ENCODE results near the gene CCDC15.

DNA sequence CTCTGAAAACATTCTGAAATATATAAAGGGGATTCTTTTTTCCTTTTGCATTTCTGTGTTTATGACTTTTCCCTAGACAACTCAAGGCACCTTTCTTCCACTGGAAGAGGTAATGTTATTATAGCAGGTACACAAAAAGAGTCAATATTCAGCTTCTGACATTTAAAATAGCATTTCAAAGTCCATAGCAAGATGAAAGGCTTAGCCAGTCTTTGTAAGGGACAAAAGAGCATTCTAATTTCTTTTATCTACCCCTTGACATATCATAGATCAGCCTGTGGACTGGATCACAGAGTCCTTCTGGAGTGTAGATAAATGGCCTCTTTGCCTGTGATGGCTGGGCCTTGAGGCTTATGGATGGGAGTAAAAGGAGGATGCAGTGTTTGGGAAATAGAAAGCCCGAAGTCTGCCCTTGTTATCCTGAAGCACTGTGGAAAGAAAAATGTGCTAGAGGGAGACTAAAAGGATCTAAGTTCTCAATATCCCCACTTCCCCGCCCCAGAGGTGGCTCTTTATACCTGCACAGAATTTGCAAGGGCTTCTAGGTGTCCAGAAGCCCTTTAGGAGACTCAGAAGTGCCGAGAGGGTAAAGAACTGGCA is 16.6 kb upstream of the CCDC15 start:
- no peak for TF ChIP-seq PPARA (CRISPR knock-in tag; IDR thresholded peaks at IDR 0.05; ENCODE audit: borderline replicate concordance)
- no peak for TF ChIP-seq ZFP30 (CRISPR knock-in tag; IDR thresholded peaks at IDR 0.05)

Data from SK-N-SH treated with all-trans-retinoic acid at 6 μM for 48 hours (cell line).